G401 (cell line): ENCODE data around the gene EED. TPM values are rescaled to one million over a fixed set of nuclear protein-coding genes. Genes with fewer than 3 reads are reported as not detected.
"Not testable (repeated sequence)": the region's sequence is repeated elsewhere in the genome, so short reads cannot be mapped to it uniquely, and the experiment has no call there.

Experiments
- DNase-seq: peaks from one replicate; pipeline ENCODE4 v3.0.0-alpha.2; 2015; ENCODE audit warnings: low spot score
- in situ Hi-C: cut with HindIII; loops from 2 replicates; pipeline ENCODE4 v1.10.0; 2016; ENCODE audit warnings: low sequenced_read_pairs, mixed read lengths
- total RNA-seq: library from RNA; depleted of rRNA; stranded (reverse); fragments of >200 nt; shearing (Covaris generic); gene quantifications from 2 replicates; pipeline ENCODE4 v1.2.3, GENCODE V29; 2014; rRNA removed

The EED gene
- total RNA-seq, 1 experiment from 2014 or later = 25.6 TPM

- no peak for DNase-seq
- in situ Hi-C loops = no loop called here
Measured at GRCh38 chr11:86278226-86278625, 33.7 kb downstream of the EED start.

- in situ Hi-C loops = no loop called here
- DNase-seq = no peak
Measured at GRCh38 chr11:86279747-86280146, 35.2 kb downstream of the EED start.

- in situ Hi-C loops = no loop called here
Measured at GRCh38 chr11:86287468-86287796, 42.9 kb downstream of the EED start.

GRCh38 chr11:86288776-86289507, 44.4 kb downstream of the EED start:
- no peak for DNase-seq
- in situ Hi-C loops = no loop called here

More at GRCh38 chr11:86287468-86287796, 42.9 kb downstream of the EED start:
- DNase-seq = no peak

- DNase-seq, in situ Hi-C loops: not testable (repeated sequence)
Measured at GRCh38 chr11:86289508-86290280, 45.1 kb downstream of the EED start.

- in situ Hi-C loops = no loop called here
- peak; percentile 33 for DNase-seq
Measured at GRCh38 chr11:86291466-86292262, 47.1 kb downstream of the EED start.

GRCh38 chr11:86292912-86293616, 48.5 kb downstream of the EED start:
- in situ Hi-C loops = no loop called here
- no peak for DNase-seq

- in situ Hi-C loops = no loop called here
- DNase-seq = no peak
Measured at GRCh38 chr11:86294026-86294425, 49.5 kb downstream of the EED start.

GRCh38 chr11:86301742-86302091, 57.2 kb downstream of the EED start:
- no peak for DNase-seq
- in situ Hi-C loops = no loop called here

- in situ Hi-C loops = no loop called here
- DNase-seq = peak; percentile 100
Measured at GRCh38 chr11:86302092-86302793, 57.7 kb downstream of the EED start, which contains the start of gene HIKESHI. Gene HIKESHI, plus strand, starts transcription at chr11:86302240. Its CDS starts 209 bp downstream, at chr11:86302449.

- no peak for DNase-seq
- in situ Hi-C loops = no loop called here
Measured at GRCh38 chr11:86303257-86303656, 58.7 kb downstream of the EED start.

- DNase-seq, in situ Hi-C loops: not testable (repeated sequence)
Measured at GRCh38 chr11:86308710-86309109, 64.2 kb downstream of the EED start.

- in situ Hi-C loops = no loop called here
- no peak for DNase-seq
Measured at GRCh38 chr11:86313793-86314192, 69.2 kb downstream of the EED start.

GRCh38 chr11:86314636-86315035, 70.1 kb downstream of the EED start:
- DNase-seq = no peak
- in situ Hi-C loops = no loop called here

Other genes starting within 250 kb of the EED start
- gene PICALM, start 175.7 kb upstream of the EED start, total RNA-seq = 45.5 and 101 TPM in 2 replicates
- gene HIKESHI, start 57.5 kb downstream of the EED start, total RNA-seq = 105 and 130 TPM in 2 replicates
- 49.2 and 50.8 TPM in 2 replicates for gene CCDC81, start 130.1 kb downstream of the EED start, total RNA-seq